DMS 273 (cell line): ENCODE results near the gene SAG.
A peak's percentile ranks its signal among the peaks of the same experiment; 100 is the strongest.
"Not testable (repeated sequence)": the region's sequence is repeated elsewhere in the genome, so short reads cannot be mapped to it uniquely, and the experiment has no call there.

Experiments
- DNase-seq: peaks from one replicate; lab custom pipeline; 2025; ENCODE audit not compliant: unreplicated experiment; lab: John Stamatoyannopoulos, UW

SAG gene

DNA sequence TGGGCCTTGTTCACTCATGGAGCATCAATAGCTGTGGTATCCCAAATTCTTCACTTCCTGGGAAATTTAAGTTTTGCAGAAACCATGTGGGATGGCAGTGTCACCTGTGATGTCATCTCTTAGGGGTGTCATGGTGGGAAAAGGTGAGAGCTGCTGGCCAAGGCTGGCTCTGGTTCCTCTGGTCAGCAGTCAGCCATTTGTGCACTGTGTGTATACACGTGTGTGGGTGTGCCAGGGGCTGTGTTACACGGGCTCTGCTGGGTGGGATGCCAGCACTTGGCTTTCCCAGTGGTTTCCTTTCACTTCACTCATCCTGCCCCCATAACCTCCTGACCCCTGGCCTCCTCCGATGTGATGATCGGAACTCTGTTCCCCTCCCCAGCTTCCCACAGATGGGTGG, 21.3 kb downstream of the SAG start:
- DNase-seq: no peak

DNA sequence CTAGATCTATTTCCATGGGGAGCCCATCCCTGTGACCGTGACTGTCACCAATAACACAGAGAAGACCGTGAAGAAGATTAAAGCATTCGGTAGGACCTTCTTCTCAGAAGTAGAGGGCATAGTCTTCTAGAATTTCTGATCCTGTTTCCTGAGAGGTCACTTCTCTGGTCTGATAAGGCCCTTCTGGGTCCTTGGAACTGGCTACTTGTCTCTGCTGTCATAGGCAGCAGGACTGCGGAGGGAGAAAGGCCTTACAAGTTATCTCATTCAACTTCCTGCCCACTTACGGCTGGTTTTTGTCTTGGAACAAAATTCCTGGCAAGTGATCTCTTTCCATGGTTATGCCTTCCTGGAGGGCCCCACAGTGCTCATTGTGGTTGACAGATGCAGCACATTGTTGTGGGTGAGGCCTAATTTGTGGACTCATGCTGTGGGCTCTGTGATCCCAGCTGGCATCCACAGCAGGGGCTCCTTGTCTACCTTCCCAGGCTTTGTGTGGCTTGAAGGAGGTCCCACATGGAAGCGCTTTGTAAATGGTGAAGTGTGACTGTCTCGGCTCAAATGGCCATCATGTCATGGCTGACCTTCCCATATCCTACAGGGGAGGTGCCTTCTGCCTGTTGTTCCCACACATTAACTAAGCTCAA, 22.0 kb downstream of the SAG start:
- DNase-seq: peak; percentile 90

DNA sequence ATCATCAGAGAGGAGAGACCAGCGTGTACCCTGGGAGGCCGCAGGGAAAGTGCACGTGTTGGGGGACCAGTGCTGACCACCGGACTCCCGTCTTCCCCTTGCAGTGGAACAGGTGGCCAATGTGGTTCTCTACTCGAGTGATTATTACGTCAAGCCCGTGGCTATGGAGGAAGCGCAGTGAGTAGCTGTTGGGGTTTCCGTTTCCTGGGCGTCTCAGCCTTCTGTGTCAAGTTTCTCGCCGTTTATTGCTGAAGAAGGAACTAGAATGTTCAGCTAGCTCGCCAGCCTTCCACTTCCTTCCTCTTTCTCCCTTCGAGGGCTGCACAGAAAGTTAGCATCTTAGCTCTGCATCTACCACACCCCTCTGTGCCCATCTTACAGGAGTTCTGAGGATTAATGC, 23.9 kb downstream of the SAG start:
- no peak for DNase-seq

DNA sequence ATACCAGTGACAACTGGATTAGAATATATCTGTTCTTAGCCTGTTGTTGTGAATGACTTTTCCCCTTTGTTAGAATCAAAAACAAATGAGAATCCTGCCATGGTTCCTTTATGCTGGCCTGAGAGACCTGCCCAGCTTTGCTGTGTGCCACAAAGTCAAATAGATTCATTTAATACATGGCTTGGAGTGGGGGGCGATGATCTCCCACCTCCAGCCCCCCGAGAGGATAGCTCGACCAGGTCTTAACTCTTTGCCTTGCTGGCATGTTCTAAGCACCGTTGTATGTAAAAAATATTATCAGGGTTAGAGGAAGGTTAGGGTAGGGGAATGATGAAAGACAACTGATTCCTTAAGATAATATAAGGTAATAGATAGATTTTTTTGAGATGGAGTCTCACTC, 24.5 kb downstream of the SAG start:
- no peak for DNase-seq

DNA sequence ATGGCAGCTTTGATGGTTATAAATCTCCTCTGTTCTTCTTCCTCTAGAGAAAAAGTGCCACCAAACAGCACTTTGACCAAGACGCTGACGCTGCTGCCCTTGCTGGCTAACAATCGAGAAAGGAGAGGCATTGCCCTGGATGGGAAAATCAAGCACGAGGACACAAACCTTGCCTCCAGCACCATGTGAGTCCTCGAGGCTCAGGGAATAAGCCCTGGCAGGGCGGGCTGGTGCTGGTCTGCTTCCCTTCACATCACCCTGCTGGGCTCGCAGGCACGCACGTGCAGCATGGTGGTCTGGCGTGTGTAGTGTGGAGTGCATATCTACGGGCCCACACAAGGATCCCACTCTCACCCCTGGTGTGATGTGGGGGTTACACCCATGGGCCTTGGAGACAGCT, 27.3 kb downstream of the SAG start:
- DNase-seq: no peak

DNA sequence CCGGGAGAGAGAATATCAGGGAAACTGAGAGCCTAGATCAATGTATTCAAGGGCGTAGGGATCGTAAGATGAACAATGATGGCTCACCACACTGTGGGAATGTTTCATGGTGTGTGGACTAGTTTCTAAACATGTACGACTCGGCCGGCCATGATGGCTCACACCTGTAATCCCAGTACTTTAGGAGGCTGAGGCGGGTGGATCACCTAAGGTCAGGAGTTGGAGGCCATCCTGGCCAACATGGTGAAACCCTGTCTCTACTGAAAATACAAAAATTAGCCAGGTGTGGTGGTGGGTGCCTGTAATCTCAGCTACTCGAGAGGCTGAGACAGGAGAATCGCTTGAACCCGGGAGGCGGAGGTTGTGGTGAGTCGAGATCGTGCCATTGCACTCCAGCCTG, 28.5 kb downstream of the SAG start:
- DNase-seq: not testable (repeated sequence)

DNA sequence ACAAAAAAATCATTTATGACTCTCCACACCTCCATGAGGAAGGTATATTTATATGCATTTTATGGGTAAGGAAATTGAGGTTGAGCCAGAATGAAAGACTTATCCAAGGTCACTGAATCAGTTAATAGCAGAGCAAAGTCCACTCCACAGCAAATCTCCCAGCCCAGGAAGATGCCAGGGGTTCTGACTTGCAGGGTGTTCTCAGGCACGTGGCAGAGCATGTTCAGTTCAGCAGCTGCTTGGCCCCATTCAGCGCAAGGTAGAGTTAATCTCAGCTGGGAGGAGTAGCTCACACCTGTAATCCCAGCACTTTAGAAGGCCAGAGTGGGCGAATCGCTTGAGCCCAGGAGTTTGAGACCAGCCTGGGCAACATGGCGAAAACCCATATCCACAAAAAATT, 28.9 kb downstream of the SAG start:
- DNase-seq: no peak

DNA sequence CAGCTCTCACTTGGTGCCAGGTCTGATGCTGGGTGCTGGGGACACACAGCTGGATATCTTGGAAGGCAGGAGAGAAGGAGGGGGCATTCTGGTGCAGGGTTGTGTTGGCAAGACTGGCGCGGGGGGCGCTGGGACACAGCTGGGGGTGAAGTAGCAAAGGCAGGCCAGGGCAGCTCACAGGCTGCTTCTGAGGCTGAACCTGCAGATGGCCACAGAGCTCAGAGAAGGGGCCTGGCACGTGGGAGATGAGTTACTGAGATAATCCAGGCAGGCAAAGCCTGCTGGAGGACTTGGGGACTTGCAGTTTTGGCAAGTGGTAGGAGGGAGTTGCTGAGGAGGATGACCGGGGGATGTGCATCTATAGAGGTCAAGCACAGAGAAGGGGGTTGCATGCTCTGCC, 30.4 kb downstream of the SAG start:
- peak; percentile 73 for DNase-seq

DNA sequence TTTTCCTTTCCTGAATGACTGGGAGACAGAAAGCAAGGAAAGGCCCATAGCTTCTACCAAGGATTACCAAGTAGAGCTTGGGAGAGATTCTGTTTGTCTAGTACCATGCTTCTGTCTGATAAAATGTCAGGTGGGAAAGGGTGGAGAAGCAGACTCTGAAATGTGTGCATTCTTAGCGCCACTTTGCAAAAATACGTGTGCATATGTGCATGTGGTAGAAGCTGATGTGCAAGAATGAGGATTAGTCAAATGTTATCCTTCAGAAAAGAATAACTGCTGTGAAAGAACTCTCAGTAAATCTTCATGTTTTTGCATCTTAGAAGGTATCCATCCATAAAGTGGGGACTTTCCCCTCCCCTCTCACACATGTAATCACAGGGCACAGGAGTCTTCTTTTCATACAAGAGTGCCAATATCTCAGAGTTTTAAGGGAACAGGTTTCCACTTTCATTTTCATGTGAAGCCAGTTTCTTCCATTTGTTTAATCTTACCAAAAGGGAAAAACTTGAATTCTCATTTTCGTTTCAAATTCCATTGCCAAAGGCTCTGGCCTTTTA, 31.3 kb downstream of the SAG start:
- no peak for DNase-seq

DNA sequence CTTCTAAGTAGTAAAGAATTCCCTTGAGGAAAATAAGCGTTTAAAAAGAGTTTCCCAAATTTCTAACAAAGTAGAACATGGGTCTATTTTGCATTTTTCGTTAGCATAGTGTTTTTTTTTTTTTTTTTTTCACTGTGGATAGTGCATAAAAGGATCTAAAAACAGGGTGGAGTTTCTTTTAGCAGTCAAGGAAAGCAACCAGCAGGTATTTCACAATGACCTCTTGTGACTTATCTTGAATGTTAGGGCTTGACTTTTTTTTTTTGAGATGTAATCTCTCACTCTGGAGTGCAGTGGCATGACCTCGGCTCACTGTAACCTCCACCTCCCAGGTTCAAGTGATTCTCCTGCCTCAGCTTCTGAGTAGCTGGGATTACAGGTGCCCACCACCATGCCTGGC, 31.8 kb downstream of the SAG start:
- no peak for DNase-seq

DNA sequence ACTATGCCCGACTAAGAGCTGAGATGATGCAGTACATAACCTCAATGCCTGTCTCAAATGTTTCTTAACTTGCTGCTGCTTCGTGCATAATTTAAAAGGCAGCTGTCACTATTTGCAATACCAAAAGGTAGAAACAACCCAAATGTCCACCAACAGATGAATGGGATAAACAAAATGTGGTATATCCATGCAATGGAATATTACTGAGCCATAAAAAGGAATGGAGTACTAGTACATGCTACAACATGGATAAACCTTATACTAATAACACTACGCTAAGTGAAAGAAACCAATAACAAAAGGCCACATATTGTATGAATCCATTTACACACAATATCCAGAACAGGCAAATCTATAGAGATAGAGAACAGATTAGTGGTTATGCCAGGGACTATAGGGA, 33.7 kb downstream of the SAG start:
- no peak for DNase-seq

DNA sequence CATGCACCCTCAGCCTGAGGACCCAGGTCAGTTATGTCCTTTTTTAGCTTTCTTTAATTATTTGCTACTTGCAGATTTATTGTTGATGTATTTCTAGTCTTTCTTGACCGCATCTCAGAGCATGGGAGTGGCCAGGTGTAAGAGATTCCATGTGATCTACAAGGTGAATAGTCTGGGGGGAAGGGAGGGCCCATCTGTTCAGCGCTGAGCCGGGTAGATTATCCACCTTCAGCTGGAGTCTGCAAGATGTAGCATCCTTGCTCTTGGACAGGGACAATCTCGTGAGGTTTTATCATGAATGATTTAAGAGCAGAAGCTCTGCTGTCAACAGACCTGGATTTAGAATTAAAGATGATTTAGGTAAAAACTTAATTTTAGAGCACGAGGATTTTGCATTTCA, 34.7 kb downstream of the SAG start:
- no peak for DNase-seq

DNA sequence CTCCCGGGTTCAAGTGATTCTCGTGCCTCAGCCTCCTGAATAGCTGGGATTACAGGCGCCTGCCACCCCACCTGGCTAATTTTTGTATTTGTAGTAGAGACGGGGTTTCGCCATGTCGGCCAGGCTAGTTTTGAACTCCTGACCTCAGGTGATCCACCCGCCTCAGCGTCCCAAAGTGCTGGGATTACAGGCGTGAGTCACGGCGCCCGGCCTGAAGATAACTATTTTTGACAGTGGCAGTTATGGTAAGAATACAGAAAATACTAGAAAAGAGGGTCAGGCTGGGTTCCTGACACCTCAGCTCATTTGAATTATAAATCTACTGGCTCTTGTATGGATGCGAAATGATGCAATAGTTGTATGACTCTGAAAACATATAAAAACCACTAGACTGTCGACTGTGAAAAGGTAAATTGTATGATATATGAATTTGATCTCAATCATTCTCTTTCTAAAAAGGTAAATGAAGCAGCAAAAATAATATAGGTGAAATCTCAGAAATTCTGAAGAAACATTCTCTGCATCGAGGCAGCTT, 35.6 kb downstream of the SAG start:
- no peak for DNase-seq

DNA sequence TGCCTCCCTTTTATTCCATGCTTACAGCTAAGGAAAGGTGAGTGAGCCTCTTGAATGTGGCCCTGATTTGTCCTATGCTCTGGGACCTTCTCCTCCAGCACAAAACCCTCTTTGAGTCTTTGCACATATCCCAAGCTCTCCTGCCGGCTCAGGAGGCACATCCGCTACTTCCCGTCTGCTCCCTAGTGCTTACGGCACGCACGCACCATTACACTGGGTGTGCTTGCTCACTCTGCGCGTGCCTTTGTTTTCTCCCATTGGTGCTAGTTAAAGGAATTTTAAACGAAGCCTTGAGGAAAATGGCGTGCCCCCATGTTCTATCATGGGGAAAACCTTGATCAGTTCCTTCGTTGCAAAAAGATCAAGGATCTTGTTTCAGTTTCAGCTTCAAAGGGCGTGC, 38.8 kb downstream of the SAG start:
- DNase-seq: no peak

DNA sequence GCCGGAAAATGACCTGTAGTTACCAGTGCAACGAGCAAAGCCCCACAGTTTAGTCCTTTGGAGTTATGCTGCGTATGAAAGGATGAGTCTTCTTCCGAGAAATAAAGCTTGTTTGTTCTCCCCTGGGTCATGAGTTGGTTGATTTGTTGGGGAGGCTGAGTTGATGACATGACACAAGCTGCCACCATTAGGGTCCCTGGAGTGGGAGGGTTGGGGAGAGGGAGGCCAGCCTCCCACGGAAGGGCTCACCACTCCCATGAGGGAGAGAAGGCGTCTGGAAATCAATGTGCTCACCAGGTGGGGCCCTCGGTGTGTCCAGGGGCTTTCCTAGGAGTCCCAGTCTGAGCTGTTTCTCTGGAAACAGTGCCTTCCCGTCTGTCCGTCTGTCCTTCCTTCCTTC, 39.3 kb downstream of the SAG start:
- DNase-seq: no peak

DNA sequence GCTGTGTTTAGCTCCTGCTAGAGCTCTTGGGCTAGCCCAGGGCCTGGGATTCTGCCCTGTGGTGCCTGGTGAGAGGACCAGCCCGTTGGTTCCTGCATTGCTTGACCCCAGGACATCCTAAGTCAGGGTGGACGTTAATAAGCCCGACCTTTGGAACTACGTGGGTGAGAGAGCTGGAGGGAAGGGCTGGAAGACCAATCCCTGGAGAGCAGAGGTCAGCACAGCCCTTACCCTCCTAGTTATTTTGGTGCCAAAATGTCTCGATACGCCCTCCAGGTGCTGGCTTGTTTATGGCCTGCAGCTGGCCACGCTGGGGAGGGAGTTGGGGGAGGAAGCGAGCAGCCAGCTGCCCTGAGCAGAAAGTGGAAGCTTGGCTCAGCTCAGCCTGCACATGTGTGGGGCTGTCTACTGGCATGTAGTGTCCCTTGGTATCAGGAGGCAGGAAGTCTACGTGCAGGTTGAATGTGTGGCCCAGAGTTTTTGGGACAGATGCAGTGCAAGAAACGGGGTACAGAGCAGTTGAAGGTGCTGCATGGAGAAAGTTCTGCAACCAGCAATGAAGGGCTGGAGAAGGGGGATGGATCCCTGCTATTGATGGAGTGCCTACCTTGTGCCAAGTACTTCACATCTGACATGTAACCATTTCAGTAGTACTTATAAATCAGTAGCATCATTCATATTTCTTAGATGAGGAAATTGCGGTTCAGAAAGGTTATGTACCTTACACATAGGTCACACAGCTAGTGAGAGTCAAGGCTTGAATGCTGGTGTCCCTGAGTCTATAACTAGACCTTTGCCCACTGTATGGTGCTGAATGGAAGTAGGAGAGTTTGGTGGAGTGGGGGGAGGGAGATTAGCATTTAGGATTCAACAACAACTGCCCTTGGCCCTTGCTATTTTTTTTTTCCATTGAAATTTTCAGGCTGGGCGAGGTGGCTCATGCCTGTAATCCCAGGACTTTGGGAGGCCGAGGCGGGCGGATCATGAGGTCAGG, 41.7 kb downstream of the SAG start:
- DNase-seq: peak; percentile 68

DNA sequence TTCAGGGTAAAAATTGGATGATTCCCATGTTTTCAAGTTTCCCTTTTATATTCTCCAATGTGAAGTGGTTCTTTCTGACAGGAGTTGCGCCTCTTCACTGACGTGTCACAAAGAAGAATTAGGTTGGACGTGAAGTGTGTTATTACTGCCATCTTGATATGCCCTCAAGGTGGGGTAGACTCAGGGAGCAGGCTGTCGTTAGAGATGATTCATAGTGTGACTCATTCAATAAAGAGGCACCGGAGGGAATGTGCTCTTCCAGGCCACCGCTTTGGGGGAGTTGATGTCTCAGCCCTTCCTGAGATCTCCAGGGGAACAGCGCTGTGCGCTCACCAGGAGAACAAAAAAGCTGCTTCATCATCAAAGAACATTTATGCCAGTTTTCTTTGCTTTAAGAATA, 43.1 kb downstream of the SAG start:
- peak; percentile 51 for DNase-seq

DNA sequence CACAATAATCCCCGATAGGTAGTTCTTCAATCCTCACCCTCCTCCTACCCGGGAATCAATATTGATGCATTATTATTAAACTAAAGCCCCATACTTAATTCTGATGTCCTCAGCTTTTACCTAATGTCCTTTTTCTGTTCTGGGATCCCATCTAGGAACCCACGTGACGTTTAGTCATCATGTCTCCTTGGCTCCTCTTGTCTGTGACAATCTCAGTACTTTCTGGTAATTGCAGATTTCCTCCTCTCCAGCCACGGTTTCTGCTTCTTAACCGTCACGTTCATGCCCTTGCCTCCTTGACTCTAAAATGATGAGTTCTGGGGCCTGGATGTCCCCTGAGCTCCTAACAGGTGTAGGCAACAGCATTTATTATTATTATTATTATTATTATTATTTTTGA, 43.8 kb downstream of the SAG start:
- no peak for DNase-seq

DNA sequence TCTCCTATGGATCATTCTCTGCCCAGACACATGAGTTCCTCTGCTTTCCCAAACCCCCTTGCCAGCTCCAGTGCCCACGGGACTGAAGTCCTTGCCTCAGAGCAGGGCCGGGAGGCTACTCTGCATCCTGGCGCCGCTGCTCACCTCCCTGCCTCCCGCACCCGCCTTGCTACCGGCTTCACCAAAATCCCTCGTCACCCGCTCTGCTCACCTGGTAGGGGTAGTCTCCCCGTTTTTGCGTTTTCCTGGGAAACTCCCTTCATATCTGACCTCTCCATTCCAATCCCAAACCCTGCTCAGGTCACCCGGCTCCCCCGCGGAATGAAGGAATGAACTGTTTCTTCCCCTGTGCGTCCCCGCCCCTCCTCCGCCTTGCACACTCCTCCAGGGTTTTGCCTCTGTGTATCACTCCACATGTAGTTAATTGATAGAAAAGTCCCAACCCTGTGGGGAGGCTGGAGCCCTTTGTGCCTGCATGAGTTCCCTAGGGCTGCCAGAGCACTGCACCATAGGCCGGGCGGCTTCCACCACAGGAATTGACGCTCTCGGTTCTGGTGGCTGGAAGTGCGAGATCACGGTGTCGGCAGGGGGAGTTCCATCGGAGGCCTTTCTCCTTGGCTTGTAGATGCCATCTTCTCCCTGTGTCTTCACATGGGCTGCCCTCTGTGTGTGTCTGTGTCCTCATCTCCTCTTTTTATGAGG, 44.7 kb downstream of the SAG start:
- DNase-seq: no peak

DNA sequence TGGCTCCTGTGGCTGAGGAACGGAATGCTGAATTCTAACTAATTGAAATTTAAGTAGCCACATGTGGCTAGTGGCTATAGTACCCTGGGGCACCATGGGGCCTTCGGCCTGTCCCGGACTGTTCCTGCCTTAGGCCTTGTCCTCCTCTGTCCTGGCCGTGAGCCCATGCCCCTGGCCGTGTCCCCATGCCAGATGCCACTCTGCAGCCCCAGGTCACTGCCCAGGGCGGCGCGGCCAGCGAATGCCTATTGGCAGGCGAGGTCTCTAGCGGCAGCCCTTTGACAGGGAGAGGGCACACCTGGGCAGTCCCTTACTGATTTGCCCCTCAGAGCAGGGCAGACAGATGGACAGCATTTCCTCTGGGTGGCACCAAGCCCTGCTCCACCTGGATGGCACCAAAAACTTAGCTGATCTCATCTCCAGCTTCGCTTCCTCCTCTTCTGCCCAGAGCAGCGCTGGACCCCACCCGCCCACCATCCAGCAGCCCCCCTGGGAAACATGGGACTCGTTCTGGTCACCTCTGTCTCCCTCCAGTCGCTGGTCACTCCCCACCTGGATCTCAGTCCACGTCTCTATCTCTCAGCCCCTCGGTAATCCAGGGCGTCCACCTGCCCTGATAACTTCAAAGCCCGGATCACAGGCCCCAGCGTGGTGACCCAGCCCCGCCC, 45.6 kb downstream of the SAG start:
- DNase-seq: no peak
